HG03095 (cell line): ENCODE results near the gene CBARP.

ENCODE experiments used
- ATAC-seq: cut with Tn5 transposase; IDR thresholded peaks from one replicate; pipeline ENCODE4 v1.9.1; 2021; ENCODE audit warnings: moderate library complexity; ENCODE audit not compliant: unreplicated experiment

CBARP gene

DNA sequence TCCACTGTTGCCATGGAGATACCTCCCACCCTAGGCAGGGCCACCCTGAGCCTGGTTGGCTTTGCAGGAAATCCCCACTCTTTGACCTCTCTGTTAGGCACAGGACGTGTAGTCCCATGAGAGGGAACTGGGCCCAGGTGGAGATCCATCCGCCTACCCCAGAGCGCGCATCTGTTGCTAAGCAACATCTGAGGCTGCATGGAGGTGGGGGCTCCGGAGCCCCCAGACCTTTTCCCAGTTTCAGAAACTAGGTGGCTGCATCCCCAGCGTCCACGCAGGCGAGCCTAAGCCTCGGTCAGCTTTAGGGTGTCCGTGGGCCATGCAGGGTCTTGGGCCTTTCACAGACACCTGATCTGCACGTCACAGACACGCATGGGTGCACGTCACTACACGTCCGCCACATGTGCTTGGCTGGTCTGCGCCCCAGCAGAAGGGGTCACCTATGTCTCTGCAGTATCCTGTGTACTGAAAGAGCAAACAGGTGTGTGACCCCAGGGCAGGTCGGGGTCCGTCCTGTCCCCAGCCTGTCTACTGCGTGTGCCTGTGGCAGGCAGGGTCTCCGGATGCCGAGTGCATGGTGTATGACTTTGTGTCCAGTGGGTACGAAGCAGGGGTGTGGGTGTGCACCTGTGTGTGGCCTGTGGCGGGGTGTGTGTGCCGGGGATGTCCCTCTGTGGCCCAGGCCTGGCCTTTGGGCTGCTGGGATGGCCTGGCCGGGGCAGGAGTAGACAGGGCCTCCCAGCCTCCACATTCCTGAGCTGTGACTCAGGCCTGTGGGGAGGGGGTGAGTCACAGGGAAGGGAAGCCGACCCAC lies 27.2 kb upstream of the CBARP start:
- no peak for ATAC-seq

- no peak for ATAC-seq
These were observed 25.4 kb upstream of the CBARP start for GRCh38 chr19:1263188-1263587.

DNA sequence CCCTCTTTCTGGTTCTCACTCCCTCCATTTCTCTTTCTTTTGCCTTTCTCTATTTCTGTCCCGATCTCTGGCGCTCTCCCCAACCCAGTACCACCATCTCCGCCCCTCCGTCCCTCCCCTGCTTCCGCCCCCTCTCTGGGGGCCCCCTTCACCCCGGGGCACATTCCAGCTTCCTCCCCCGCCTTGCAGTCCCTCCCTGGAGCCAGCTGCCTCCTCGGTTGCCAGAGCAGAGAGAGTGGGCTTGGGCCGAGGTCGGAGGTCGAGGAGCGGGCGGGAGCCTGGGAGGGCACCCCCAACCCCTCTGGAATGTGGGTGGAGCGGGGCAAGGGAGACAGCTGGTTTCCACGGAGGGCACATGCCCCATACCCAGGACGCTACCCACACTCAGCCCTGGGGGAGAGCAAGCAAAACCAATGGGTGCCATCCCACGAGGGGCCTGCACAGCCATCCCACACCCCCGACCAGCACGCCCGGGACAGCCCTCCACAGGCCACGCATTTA lies 24.9 kb upstream of the CBARP start:
- ATAC-seq: no peak

GRCh38 chr19:1261798-1262622 lies 24.2 kb upstream of the CBARP start:
- ATAC-seq: no peak

DNA sequence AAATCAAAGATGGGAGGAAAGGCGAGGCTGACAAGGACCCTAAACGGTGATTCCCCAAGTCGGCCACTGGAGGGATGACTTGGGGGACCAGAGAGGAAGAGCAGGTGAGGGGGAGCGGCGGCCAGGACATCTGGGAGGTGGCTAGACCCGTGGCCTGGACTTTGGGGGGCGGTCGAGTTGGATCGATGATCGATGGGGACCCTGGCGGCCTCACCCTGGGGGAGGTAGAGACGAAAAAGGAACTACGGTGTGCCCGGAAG lies 23.7 kb upstream of the CBARP start:
- no peak for ATAC-seq

GRCh38 chr19:1260749-1261537 lies 23.1 kb upstream of the CBARP start:
- ATAC-seq: peak; percentile 45

GRCh38 chr19:1259876-1260748 lies 22.3 kb upstream of the CBARP start:
- peak; percentile 2 for ATAC-seq

DNA sequence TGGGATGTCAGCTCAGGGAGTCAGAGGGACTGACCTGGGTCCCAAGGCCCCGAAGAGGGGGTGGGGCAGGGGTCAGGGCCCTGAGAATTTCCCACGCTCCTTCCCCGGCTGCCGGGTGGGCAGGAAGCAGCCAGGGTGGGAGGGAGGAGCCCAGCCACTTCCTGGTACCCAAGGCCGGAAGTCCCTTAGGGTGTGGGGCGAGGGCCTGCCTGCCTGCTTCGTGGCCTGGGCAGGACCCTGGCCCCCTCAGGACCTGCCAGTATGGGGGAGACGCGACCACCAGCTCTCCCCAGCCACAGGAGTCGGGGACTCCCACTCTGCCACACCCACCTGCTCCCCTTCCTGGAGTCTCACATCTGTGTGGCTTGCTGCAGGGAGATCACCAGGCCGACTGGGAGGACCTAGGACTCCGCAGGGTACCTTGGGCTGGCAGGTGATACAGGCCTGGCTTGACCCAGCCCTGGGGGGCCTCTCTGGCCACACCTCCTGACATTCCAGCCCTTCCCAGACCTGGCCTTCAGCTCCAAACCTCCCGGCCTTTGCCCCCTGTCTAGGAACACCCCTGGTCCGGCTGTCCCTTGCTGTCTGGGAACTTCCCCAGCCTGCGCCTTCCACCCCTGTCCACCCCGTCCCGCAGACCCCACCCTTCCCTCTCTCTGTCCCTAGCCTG lies 21.5 kb upstream of the CBARP start:
- ATAC-seq: no peak

- no peak for ATAC-seq
These were observed 21.0 kb upstream of the CBARP start for GRCh38 chr19:1258707-1259205.

DNA sequence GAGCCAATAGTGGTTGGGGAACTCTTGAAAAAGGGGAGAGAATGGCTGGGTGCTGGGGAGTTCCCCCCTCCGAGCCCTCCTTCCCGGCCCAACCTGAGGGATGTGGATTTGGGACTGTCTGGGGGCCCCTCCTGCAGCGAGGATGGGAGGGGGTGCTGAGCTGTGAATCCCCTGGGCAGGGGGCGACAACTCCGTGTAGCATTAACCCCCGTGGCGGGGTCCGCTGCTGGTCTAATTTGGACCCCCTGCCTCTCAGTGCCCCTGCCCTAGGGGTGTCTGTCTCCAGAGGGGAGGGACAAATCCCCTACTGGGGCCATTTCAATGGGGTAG lies 20.3 kb upstream of the CBARP start:
- ATAC-seq: no peak

GRCh38 chr19:1257475-1258162 lies 19.8 kb upstream of the CBARP start:
- ATAC-seq: no peak

GRCh38 chr19:1256646-1257474 lies 19.1 kb upstream of the CBARP start:
- ATAC-seq: no peak

- no peak for ATAC-seq
These were observed 17.7 kb upstream of the CBARP start for GRCh38 chr19:1255186-1256161.

GRCh38 chr19:1254530-1255185 lies 16.9 kb upstream of the CBARP start:
- no peak for ATAC-seq

DNA sequence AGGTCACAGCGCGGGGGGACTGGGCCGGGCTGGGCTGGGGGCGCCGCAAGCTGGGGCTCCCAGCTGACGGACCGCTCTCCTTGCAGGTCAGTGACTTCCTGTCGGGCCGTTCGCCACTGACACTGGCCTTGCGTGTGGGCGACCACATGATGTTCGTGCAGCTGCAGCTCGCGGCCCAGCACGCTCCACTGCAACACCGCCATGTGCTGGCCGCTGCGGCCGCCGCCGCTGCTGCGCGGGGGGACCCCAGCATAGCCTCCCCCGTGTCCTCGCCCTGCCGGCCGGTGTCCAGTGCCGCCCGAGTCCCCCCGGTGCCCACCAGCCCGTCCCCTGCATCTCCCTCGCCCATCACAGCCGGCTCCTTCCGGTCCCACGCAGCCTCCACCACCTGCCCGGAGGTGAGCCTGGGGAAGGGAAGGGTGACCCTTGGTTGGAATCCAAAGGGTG lies 16.3 kb upstream of the CBARP start:
- ATAC-seq: no peak

DNA sequence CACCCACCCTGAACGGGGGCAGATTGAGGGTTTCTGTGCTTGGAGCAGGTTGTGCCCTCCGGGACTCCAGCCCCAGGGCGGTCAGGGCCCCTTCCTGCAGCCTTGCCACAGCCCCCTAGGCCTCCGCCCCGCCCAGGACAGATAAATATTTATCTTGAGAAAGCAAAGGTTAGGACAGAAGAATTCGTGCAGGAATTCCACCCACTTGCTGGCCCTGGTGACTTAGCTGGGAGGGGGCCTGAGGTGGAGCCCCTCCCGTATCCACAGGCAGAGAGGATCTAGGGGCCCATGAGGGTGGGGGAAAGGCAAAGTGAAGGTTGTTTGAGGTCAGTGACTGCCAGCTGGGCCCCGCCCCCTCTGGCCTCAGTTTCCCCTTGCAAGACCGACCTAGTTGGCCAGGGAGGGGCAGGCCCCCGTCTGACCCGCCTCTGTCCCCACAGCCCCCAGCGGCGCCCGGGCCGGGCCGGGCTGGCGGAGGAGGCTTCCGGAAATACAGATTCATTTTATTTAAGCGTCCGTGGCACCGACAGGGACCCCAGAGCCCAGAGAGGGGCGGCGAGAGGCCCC lies 15.8 kb upstream of the CBARP start:
- ATAC-seq: no peak
